Loucy (cell line): ENCODE measurements around the gene NOL4L.

Experiments
- H2AFZ ChIP-seq: fragments of 200-600 bp; sonication (generic); 2 replicates; pipeline ENCODE4 v1.6.0; 2016; ENCODE audit warnings: antibody characterized with exemption, mild to moderate bottlenecking, low read length, moderate library complexity
- H3F3A ChIP-seq: fragments of 200-600 bp; 2 replicates; pipeline ENCODE4 v1.6.0; 2016; ENCODE audit warnings: antibody characterized with exemption, low read depth, mild to moderate bottlenecking
- H3K27me3 ChIP-seq: fragments of 200-600 bp; sonication (generic); 2 replicates; pipeline ENCODE4 v1.6.1; 2014; ENCODE audit warnings: low read length, mild to moderate bottlenecking; ENCODE audit not compliant: insufficient read depth, poor library complexity, severe bottlenecking
- H3K36me3 ChIP-seq: fragments of 200-600 bp; sonication (generic); 2 replicates; pipeline ENCODE4 v1.6.1; 2016; ENCODE audit warnings: low read length; ENCODE audit not compliant: insufficient read depth
- H3K4me1 ChIP-seq: fragments of 200-600 bp; sonication (generic); 2 replicates; pipeline ENCODE4 v1.5.1; 2014; ENCODE audit warnings: low read length, mild to moderate bottlenecking; ENCODE audit not compliant: insufficient read depth, poor library complexity, severe bottlenecking
- H3K4me2 ChIP-seq: fragments of 200-600 bp; sonication (generic); 2 replicates; pipeline ENCODE4 v1.6.0; 2014; ENCODE audit warnings: antibody characterized with exemption, low read length, low read depth, mild to moderate bottlenecking; ENCODE audit not compliant: poor library complexity, severe bottlenecking
- H3K4me3 ChIP-seq: fragments of 200-600 bp; sonication (generic); 2 replicates; pipeline ENCODE4 v1.5.1; 2014; ENCODE audit warnings: low read length, mild to moderate bottlenecking, mixed read lengths; ENCODE audit not compliant: poor library complexity, severe bottlenecking
- H3K79me2 ChIP-seq: fragments of 200-600 bp; sonication (generic); 2 replicates; pipeline ENCODE4 v1.6.1; 2014; ENCODE audit warnings: low read length; ENCODE audit not compliant: insufficient read depth
- H3K9ac ChIP-seq: fragments of 200-600 bp; sonication (generic); 2 replicates; pipeline ENCODE4 v1.6.0; 2014; ENCODE audit warnings: mild to moderate bottlenecking, low read depth, low read length, moderate library complexity; ENCODE audit not compliant: poor library complexity, severe bottlenecking
- H3K9me2 ChIP-seq: fragments of 200-600 bp; sonication (generic); replicated peaks from 2 replicates; pipeline ENCODE4 v1.6.1; 2016; ENCODE audit warnings: low read depth, low read length, mixed read lengths
- H3K9me3 ChIP-seq: fragments of 200-600 bp; sonication (generic); 2 replicates; pipeline ENCODE4 v1.6.1; 2014; ENCODE audit warnings: mild to moderate bottlenecking, antibody characterized with exemption, low read length, low read depth; ENCODE audit not compliant: insufficient read depth
- H4K20me1 ChIP-seq: fragments of 200-600 bp; sonication (generic); 2 replicates; pipeline ENCODE4 v1.6.0; 2014; ENCODE audit warnings: antibody characterized with exemption, low read length, mild to moderate bottlenecking; ENCODE audit not compliant: insufficient read depth, poor library complexity, severe bottlenecking
- EZH2phosphoT487 ChIP-seq: fragments of 200-600 bp; IDR thresholded peaks from 2 replicates; pipeline ENCODE4 v1.6.1; 2018; ENCODE audit warnings: antibody characterized with exemption, mild to moderate bottlenecking, moderate library complexity, borderline replicate concordance
- TF ChIP-seq, protein P1 (sequence below): fragments of 200-600 bp; sonication (generic); conservative IDR thresholded peaks from 2 replicates; pipeline ENCODE4 v1.5.1; 2014; ENCODE audit warnings: mild to moderate bottlenecking, antibody characterized with exemption, low read length

Gene NOL4L

DNA sequence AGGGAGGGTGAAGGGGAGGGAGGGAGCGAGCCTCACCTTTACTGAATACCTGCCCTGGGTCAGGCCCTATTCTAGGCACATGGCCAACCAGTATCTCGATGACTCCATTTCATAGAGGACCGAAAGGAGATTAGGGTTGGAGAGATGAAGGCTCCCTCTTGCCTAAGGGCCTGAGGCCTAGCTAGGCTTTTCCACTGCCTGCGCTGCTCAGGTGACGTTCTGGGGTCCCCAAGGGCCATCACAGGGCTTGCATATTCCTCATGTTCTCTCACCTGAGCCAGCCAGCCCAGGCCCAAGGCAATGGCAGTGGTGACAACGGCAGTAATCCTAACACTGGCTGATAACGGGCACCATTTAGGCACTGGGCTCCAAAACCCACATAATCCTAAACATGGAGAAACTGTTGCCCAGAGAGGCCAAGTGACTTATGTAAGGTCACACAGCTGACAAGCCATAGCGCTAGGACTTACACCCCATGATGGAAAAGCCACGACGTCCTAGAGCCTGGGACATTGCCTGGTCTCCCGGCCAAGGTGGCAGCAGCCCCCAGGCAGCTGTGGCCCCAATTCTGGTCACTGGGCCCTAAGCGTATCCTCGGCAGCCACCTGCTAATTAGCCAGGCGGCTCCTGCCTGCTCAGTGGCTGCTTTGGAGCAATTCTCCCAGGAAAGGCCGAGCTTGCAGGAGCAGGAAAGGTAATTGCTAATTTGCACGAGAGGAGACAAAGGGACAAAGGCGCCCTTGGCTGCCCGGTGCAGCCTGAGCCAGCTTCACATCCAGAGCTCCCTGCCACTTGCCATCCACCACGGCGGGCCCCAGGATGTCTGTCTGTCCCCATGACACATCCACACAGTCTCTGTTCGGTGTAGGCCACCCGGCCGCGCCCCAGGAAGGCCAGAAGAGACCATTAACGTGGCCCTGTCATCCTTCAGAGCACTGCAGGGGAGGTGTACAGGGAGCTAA, 21.5 kb downstream of the NOL4L start:
- H3K4me2 ChIP-seq: no peak overlapping the region
- H2AFZ ChIP-seq: no peak overlapping the region
- peaks cover 80% of the 10 kb centered on the region for H4K20me1 ChIP-seq
- TF ChIP-seq, protein P1, sequence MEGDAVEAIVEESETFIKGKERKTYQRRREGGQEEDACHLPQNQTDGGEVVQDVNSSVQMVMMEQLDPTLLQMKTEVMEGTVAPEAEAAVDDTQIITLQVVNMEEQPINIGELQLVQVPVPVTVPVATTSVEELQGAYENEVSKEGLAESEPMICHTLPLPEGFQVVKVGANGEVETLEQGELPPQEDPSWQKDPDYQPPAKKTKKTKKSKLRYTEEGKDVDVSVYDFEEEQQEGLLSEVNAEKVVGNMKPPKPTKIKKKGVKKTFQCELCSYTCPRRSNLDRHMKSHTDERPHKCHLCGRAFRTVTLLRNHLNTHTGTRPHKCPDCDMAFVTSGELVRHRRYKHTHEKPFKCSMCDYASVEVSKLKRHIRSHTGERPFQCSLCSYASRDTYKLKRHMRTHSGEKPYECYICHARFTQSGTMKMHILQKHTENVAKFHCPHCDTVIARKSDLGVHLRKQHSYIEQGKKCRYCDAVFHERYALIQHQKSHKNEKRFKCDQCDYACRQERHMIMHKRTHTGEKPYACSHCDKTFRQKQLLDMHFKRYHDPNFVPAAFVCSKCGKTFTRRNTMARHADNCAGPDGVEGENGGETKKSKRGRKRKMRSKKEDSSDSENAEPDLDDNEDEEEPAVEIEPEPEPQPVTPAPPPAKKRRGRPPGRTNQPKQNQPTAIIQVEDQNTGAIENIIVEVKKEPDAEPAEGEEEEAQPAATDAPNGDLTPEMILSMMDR: no peak
- no peak for TF ChIP-seq EZH2phosphoT487
- H3K9me2 ChIP-seq: no peaks in the 10 kb centered on the region
- H3K27me3 ChIP-seq: no peaks in the 10 kb centered on the region
- H3K79me2 ChIP-seq: peaks cover 96% of the 10 kb centered on the region
- H3K9me3 ChIP-seq: no peaks in the 10 kb centered on the region
- H3K4me3 ChIP-seq: no peak overlapping the region
- H3K36me3 ChIP-seq: peaks cover 14% of the 10 kb centered on the region; the same call in 1 of the 2 replicates
- H3F3A ChIP-seq: no peaks in the 10 kb centered on the region
- H3K9ac ChIP-seq: no peak overlapping the region
- peaks cover 27% of the 10 kb centered on the region for H3K4me1 ChIP-seq

DNA sequence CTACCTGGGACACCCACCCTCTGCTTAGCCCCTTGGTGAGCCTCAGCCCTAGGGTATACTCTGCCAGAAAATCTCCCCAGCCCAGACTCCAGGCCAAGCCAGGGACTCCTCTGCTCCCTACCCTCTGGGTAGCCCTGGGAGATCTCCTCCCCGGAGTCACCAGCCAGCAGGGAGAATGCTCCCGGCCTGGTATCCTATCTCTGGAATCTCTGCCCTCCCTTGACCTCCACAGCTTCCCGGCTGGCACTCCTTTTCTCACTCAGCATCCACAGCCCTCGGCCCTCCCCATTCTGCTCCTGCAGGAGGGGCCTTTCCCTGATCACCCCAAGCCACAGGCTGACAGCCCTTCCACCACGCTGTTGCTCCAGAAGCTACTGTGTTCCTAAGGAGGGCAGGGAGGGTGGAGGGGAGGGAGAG, 22.6 kb downstream of the NOL4L start:
- TF ChIP-seq EZH2phosphoT487: no peak
- TF ChIP-seq, protein P1: no peak
- Histone ChIP-seq H3K27me3 (no peaks in the 10 kb centered on the region), H2AFZ (no peak overlapping the region), H3K79me2 (peaks cover 96% of the 10 kb centered on the region), H3K4me2 (no peak overlapping the region), H3F3A (no peaks in the 10 kb centered on the region), H3K9me2 (no peaks in the 10 kb centered on the region), H3K9me3 (no peaks in the 10 kb centered on the region), H4K20me1 (peaks cover 79% of the 10 kb centered on the region), H3K4me1 (peaks cover 19% of the 10 kb centered on the region), H3K36me3 (peaks cover 17% of the 10 kb centered on the region; the same call in 1 of the 2 replicates), H3K4me3 (no peak overlapping the region), H3K9ac (no peak overlapping the region)

- TF ChIP-seq, protein P1: no peak
- no peak for TF ChIP-seq EZH2phosphoT487
- Histone ChIP-seq H3K36me3 (peaks cover 23% of the 10 kb centered on the region; the same call in 1 of the 2 replicates), H3K9me2 (no peaks in the 10 kb centered on the region), H3K9me3 (no peaks in the 10 kb centered on the region), H3K79me2 (peaks cover 96% of the 10 kb centered on the region), H3K4me1 (peaks cover 10% of the 10 kb centered on the region), H3F3A (no peaks in the 10 kb centered on the region), H3K27me3 (no peaks in the 10 kb centered on the region), H3K4me3 (no peak overlapping the region), H3K4me2 (no peak overlapping the region), H2AFZ (no peak overlapping the region), H3K9ac (no peak overlapping the region), H4K20me1 (peaks cover 78% of the 10 kb centered on the region)
Observed at GRCh38 chr20:32560989-32561830, 23.9 kb downstream of the NOL4L start.
